ENCODE results near the gene CDK14.
A peak's percentile ranks its signal among the peaks of the same experiment; 100 is the strongest.

The CDK14 gene

GRCh38 chr7:90564455-90564854, 31.7 kb upstream of the CDK14 start:
- TF ChIP-seq FOXP2 (optimal IDR thresholded peaks at IDR 0.05; ENCODE audit: borderline replicate concordance, extremely low read depth, extremely low read length, insufficient read depth), result no peak
- TF ChIP-seq POLR2AphosphoS5 (IDR thresholded peaks at IDR 0.05; ENCODE audit: low read depth, low read length), result no peak
- no peak for TF ChIP-seq REST (IDR thresholded peaks at IDR 0.05; ENCODE audit: insufficient read depth in 1 of 2, low read depth in 2 of 2, low read length in 2 of 2)
- TF ChIP-seq SIN3A (IDR thresholded peaks at IDR 0.05; ENCODE audit: borderline replicate concordance, insufficient read depth, low read length), result no peak
- no peak for TF ChIP-seq TAF1 (IDR thresholded peaks at IDR 0.05; ENCODE audit: borderline replicate concordance, insufficient read depth, low read length)

- TF ChIP-seq TAF1 (IDR thresholded peaks at IDR 0.05; ENCODE audit: borderline replicate concordance, insufficient read depth, low read length) (no peak), POLR2AphosphoS5 (IDR thresholded peaks at IDR 0.05; ENCODE audit: low read depth, low read length) (no peak), SIN3A (IDR thresholded peaks at IDR 0.05; ENCODE audit: borderline replicate concordance, insufficient read depth, low read length) (no peak), FOXP2 (optimal IDR thresholded peaks at IDR 0.05; ENCODE audit: borderline replicate concordance, extremely low read depth, extremely low read length, insufficient read depth) (no peak), REST (IDR thresholded peaks at IDR 0.05; ENCODE audit: insufficient read depth in 1 of 2, low read depth in 2 of 2, low read length in 2 of 2) (no peak)
Observed at GRCh38 chr7:90568213-90568612, 27.9 kb upstream of the CDK14 start.

- TF ChIP-seq SIN3A (IDR thresholded peaks at IDR 0.05; ENCODE audit: borderline replicate concordance, insufficient read depth, low read length) (0 out of 2 replicates have a peak, but pooled peaks have one; percentile 36), REST (IDR thresholded peaks at IDR 0.05; ENCODE audit: insufficient read depth in 1 of 2, low read depth in 2 of 2, low read length in 2 of 2) (no peak), TAF1 (IDR thresholded peaks at IDR 0.05; ENCODE audit: borderline replicate concordance, insufficient read depth, low read length) (no peak), POLR2AphosphoS5 (IDR thresholded peaks at IDR 0.05; ENCODE audit: low read depth, low read length) (no peak), FOXP2 (optimal IDR thresholded peaks at IDR 0.05; ENCODE audit: borderline replicate concordance, extremely low read depth, extremely low read length, insufficient read depth) (no peak)
Observed at GRCh38 chr7:90569368-90569767, 26.8 kb upstream of the CDK14 start.

GRCh38 chr7:90570373-90570959, 25.7 kb upstream of the CDK14 start:
- TF ChIP-seq POLR2AphosphoS5 (IDR thresholded peaks at IDR 0.05; ENCODE audit: low read depth, low read length) (no peak), REST (IDR thresholded peaks at IDR 0.05; ENCODE audit: insufficient read depth in 1 of 2, low read depth in 2 of 2, low read length in 2 of 2) (no peak), FOXP2 (optimal IDR thresholded peaks at IDR 0.05; ENCODE audit: borderline replicate concordance, extremely low read depth, extremely low read length, insufficient read depth) (no peak), TAF1 (IDR thresholded peaks at IDR 0.05; ENCODE audit: borderline replicate concordance, insufficient read depth, low read length) (no peak), SIN3A (IDR thresholded peaks at IDR 0.05; ENCODE audit: borderline replicate concordance, insufficient read depth, low read length) (no peak)

All from PFSK-1 (cell line).